Ecto neural progenitor cell (in vitro differentiated cells): ENCODE data around the gene PSMB10.
"Not testable (repeated sequence)": the region's sequence is repeated elsewhere in the genome, so short reads cannot be mapped to it uniquely, and the experiment has no call there.

Experiments
- DNase-seq: peaks from one replicate; pipeline ENCODE4 v3.0.0-alpha.2; 2018; ENCODE audit warnings: low spot score

The PSMB10 gene

DNA sequence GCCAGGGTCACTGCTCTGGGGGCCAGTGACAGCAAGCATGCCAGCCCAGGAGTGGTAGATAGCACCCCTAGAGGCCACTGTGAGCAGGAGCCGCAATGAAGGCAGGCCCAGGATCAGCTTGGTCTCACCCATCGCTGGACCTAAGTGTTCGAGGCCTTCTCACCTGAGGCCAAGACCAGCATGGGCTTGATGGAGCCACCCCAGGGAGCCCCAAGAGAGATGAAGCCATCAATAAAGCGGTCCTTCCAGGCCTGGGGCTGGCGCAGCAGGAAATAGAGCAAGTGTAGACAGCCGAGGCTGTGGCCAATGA lies 5.5 kb upstream of the PSMB10 start:
- peak; percentile 72 for DNase-seq

DNA sequence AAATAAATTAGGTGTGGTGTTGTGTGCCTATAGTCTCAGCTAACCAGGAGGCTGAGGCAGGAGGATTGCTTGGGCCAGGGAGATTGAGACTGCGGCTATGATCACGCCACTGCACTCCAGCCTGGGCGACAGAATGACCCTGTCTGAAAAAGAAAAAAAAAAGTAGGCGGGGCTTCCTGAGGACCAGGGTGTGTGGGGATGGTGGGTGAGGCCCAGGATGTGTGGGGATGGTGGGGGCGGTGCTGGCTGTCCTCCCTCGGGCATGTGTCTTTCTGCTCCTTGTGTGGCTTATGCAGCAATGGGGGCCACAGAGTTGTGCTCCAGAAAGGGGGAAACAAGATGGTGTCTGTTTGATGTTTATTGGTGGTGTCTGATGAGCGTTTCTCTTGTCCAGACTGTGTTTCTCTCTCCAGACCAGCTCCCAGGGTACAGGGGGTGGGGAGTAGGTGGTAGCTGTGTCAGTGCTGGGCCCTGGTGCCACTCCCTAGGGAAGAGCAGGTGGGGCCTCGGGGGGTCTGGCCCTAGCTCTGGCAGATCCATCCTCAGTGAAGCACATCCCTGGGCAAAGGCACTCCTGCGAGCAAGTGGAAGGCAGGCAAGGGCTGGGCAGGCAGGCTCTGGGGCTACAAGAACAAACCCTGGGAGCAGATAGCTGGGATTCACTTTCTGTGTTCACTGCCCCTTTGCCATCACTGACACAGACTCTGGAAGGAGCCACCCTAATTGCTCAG lies 5.0 kb upstream of the PSMB10 start:
- DNase-seq: no peak

DNA sequence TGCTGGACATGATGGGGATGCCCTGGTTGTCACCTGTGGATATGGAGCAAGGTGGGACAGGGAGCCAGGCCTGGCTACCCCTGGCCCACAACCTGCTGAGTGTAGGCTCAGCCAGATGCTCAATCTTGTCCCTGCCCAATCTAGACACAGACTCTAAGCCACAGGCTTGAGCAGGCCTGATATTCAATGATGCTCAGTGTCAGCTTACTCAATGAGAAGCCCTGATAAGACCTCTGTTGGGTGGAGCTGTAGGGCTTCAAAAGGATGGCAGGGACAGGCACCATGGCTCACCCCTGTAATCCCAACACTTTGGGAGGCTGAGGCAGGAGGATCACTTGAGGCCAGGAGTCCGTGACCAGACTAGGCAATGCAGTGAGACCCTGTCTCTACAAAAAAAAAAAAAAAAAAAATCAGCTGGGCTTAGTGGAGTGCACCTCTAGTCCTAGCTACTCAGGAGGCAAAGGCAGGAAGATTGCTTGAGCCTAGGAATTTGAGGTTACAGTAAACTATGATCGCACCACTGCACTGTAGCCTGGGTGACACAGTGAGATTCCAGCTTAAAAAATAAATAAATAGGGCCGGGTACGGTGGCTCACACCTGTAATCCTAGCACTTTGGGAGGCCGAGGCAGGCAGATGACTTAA lies 3.9 kb upstream of the PSMB10 start:
- DNase-seq: no peak

GRCh38 chr16:67939507-67940445 lies 3.1 kb upstream of the PSMB10 start:
- no peak for DNase-seq

GRCh38 chr16:67937713-67938112 lies 1.1 kb upstream of the PSMB10 start:
- not testable (repeated sequence) for DNase-seq

DNA sequence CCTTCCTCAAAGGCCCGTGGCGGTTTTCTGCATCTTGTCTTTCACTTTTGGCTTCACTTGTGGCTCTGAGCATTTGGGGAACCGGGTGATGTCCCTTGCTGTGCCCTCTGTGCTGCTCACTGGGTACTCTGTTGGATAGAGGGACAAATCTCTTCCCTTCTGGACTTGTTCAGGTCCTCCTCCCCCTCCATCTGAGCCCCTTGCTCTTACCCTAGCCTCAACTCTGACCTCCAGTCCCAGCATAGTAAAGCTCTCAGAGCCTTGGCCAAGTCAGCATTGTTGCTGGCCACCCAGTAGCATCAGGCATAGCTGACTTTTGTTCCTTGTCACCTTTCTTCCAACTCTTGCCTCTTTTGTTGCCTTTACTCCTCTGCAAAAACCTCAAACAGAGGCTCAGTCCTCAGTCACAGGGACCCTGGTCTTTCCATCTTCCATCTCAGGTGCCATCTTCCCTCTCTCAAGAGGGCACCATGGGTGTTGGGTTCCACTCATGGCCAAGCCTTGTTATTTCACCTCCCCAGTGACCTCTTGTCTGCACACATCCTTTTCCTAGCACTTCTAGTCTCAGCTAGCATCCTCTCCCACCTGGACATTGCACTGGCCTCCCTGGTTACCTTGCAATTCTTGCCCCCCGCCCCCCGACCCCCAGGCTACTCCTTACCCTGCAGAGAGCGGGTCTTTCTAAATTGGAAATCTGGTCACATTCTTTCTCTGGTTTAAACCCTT lies 393 bp upstream of the PSMB10 start:
- DNase-seq: no peak

DNA sequence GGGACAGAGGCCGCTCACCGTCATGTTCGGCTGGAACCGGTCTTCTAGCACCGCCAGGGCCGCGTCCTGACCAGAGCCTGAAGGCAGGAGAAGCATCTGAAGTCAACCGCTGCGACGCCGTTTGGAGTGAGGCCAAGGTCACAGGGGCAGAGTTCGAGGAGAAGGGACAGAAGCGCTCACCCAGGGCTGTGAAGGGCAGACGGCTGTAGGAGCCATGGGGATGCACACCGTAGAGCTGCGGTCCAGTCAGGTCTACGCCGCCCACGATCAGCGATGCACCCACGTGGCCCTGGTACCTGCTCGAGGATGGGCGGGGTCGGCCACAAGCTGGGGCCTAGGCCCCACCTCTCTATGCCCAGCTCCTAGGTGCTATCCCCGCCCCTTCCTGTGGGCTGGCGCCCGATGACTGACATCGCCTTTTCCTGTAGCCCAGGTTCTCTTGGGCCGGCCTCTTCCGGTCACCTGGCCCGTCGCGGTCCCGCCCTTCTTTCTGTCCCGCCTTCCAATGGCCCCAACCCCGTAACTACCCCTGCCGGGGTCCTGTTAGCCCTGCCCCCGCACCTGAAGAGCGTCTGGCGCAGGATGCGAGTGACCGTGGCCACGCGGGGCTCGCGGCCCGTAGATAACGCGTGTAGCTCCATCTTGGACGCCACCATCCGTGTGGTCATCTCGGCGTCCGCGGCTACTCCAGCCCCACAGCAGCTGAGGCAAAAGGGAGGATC lies 1.1 kb downstream of the PSMB10 start:
- DNase-seq: peak; percentile 92

GRCh38 chr16:67935101-67935401 lies 1.6 kb downstream of the PSMB10 start:
- no peak for DNase-seq

DNA sequence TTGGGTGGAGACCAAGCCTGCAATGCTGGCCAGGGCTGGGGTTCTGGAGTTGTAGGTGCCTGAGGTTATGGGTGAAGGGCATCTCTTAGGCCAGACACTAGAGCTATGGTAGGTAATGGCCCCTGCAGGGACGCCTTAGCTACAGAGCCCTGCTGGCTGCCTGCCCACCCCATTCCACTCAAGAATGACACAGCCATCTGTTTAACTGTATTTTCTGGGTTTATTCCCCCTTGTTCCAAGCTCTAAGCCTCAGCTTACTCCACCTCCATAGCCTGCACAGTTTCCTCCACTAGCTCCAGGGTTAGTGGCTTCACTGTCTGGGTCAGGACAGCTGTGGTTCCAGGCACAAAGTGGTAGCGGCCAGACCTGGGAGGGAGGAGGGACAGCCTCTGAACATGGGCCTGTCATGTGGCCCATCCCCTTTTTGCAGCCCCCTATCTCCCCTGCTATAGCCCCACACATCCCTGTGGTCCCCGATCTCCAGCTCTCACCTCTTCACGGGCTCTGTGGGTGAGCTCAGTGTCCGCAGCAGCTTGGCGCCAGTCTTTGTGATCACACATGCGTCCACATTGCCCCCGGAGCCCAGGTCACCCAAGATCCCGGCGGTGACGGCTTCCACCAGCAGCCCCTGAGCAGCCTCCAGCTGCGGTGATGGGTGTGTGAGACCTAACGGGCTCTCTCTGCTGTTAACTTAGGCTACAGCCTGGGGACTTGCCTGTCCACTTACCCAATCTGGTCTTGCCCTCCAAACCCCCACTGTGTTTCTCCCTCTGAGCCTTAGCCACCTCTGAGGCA lies 2.1 kb downstream of the PSMB10 start:
- DNase-seq: no peak

DNA sequence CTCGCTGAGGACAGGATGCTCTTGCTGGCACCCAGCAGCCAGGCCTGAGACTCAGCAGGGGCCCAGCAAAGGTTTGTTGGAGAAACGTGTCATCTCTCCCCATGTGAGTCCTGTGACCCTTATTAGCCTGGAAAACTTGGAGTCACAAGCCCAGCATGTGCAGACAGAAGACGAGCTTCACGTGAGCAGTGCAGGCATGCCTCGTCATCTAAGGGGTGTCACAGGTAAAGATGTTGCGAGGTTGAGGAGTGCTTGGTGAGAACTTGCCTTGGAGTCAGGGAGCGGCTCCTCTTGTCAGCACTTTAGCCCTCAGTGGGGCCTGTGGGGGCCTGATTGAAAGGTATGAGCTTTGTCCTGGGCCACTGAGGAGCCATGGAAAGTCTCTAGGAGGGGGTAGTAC lies 2.8 kb downstream of the PSMB10 start:
- DNase-seq: no peak

DNA sequence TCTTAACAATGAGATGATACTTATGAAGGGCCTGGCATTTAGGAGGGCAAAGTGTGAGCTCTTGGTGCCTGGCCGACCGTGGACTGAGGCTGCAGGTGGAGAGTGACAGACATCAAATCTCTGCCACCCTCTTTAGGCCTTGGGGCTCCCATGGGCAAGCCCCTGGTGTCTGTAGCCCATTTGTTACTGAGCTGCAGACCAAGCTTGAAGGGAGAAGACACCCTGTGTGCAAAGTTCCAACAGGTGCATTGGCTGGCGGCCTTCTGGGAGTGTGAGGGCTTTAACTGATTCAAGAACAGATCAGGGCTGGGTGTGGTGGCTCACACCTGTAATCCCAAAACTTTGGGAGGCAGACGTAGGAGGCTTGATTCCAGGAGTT lies 4.2 kb downstream of the PSMB10 start:
- DNase-seq: no peak

GRCh38 chr16:67931712-67932461 lies 4.8 kb downstream of the PSMB10 start, which contains the start of gene CTRL:
Gene CTRL, minus strand, starts transcription at chr16:67931862. Its CDS starts 10 bp downstream, at chr16:67931852.
- DNase-seq: no peak

DNA sequence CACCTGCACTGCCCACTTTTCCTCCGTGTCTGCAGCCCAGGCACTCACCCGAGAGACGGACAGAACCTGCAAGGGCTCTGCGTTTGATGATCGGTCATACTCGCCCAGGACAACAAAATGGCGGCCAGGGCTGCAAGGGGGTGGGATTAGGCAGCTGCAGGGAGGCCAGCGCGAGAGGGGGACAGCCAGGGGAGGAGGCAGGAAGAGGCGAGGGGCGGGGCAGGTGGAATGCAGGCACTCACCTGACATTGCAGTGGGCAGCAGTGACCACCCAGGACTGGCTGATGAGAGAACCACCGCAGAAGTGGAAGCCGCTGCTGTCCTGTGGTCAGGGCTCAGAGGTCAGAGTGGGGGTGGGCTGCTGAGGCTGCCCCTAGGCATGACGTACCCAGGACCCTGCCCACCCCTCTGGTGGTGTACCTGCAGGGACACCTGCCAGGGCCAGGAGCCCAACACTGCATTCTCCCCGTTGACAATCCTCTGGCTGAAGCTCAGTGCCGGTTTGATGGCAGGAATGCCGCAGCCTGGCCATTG lies 5.9 kb downstream of the PSMB10 start:
- no peak for DNase-seq

GRCh38 chr16:67930191-67930590 lies 6.5 kb downstream of the PSMB10 start:
- DNase-seq: no peak

- peak; percentile 76 for DNase-seq
Measured at GRCh38 chr16:67928561-67929364, 7.9 kb downstream of the PSMB10 start.

DNA sequence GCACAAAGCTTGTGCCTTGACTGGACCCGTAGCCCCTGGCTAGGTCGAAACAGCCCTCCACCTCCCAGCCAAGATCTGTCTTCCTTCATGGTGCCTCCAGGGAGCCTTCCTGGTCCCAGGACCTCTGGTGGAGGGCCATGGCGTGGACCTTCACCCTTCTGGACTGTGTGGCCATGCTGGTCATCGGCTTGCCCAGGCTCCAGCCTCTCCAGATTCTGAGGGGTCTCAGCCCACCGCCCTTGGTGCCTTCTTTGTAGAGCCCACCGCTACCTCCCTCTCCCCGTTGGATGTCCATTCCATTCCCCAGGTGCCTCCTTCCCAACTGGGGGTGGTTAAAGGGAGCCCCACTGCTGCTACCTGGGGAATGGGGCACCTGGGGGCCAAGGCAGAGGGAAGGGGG lies 8.5 kb downstream of the PSMB10 start:
- no peak for DNase-seq

- DNase-seq: no peak
Measured at GRCh38 chr16:67927131-67927941, 9.3 kb downstream of the PSMB10 start.

GRCh38 chr16:67926181-67926750 lies 10.4 kb downstream of the PSMB10 start:
- no peak for DNase-seq
